GM18861 (cell line): Measurements from ENCODE around the gene ADIG.

ENCODE experiments used
- ATAC-seq: cut with Tn5 transposase; IDR thresholded peaks from one replicate; pipeline ENCODE4 v1.9.1; 2021; ENCODE audit not compliant: unreplicated experiment

Gene ADIG

GRCh38 chr20:38601216-38602184 lies 20.5 kb downstream of the ADIG start, which contains the start of gene ARHGAP40:
TSS of gene ARHGAP40 (plus strand) at chr20:38601809.
- no peak for ATAC-seq

- no peak for ATAC-seq
Measured at GRCh38 chr20:38602185-38602581, 21.2 kb downstream of the ADIG start.

- no peak for ATAC-seq
Measured at GRCh38 chr20:38603286-38603685, 22.3 kb downstream of the ADIG start.

GRCh38 chr20:38604873-38605303 lies 23.9 kb downstream of the ADIG start:
- ATAC-seq, result no peak

GRCh38 chr20:38607351-38607750 lies 26.4 kb downstream of the ADIG start:
- ATAC-seq, result no peak

GRCh38 chr20:38608188-38608587 lies 27.2 kb downstream of the ADIG start:
- no peak for ATAC-seq

- ATAC-seq, result no peak
Measured at GRCh38 chr20:38609815-38610214, 28.8 kb downstream of the ADIG start.

- ATAC-seq, result no peak
Measured at GRCh38 chr20:38610521-38610920, 29.5 kb downstream of the ADIG start.

GRCh38 chr20:38612751-38613515 lies 31.9 kb downstream of the ADIG start:
- no peak for ATAC-seq

- no peak for ATAC-seq
Measured at GRCh38 chr20:38615283-38615682, 34.3 kb downstream of the ADIG start.

- ATAC-seq, result no peak
Measured at GRCh38 chr20:38616457-38616856, 35.5 kb downstream of the ADIG start.

- no peak for ATAC-seq
Measured at GRCh38 chr20:38617011-38617829, 36.2 kb downstream of the ADIG start.

GRCh38 chr20:38617830-38618196 lies 36.8 kb downstream of the ADIG start:
- ATAC-seq, result no peak

- no peak for ATAC-seq
Measured at GRCh38 chr20:38620441-38620840, 39.4 kb downstream of the ADIG start.

GRCh38 chr20:38623061-38623460 lies 42.1 kb downstream of the ADIG start:
- no peak for ATAC-seq

GRCh38 chr20:38624084-38624483 lies 43.1 kb downstream of the ADIG start:
- ATAC-seq, result no peak

GRCh38 chr20:38625896-38626295 lies 44.9 kb downstream of the ADIG start:
- no peak for ATAC-seq

- ATAC-seq, result no peak
Measured at GRCh38 chr20:38626921-38627659, 46.1 kb downstream of the ADIG start.

- no peak for ATAC-seq
Measured at GRCh38 chr20:38628580-38629470, 47.8 kb downstream of the ADIG start.
